Stimulated activated effector memory CD8-positive, alpha-beta T cell treated with anti-CD3 and anti-CD28 coated beads, Interleukin-12 subunit alpha, Interleukin-12 subunit beta, amount 100 ng/mL, for 72 hours (primary cell): ENCODE results near the gene MOAP1.
"Not testable (repeated sequence)": the region's sequence is repeated elsewhere in the genome, so short reads cannot be mapped to it uniquely, and the experiment has no call there.

Experiments used
- ATAC-seq: fragments of 150-1000 bp; cut with Tn5 transposase; 2 replicates; pipeline ENCODE4 v1.10.0; 2021
- DNase-seq, 2 donors: peaks; one replicate each; pipeline ENCODE4 v3.0.0; 2021 to 2022; ENCODE audit warnings: low spot score in 2 of 2
- H3K27ac Mint-ChIP-seq: one replicate; pipeline ENCODE4 v1.8.0; 2022; ENCODE audit warnings: mild to moderate bottlenecking, mixed read lengths
- H3K36me3 Mint-ChIP-seq: one replicate; pipeline ENCODE4 v1.8.0; 2022; ENCODE audit warnings: mild to moderate bottlenecking, mixed read lengths
- H3K4me1 Mint-ChIP-seq: one replicate; pipeline ENCODE4 v1.8.0; 2022; ENCODE audit warnings: mixed read lengths
- H3K4me3 Mint-ChIP-seq: one replicate; pipeline ENCODE4 v1.8.0; 2022; ENCODE audit warnings: mild to moderate bottlenecking, mixed read lengths
- H3K9me3 Mint-ChIP-seq: one replicate; pipeline ENCODE4 v1.8.0; 2022; ENCODE audit warnings: mixed read lengths

Gene MOAP1

DNA sequence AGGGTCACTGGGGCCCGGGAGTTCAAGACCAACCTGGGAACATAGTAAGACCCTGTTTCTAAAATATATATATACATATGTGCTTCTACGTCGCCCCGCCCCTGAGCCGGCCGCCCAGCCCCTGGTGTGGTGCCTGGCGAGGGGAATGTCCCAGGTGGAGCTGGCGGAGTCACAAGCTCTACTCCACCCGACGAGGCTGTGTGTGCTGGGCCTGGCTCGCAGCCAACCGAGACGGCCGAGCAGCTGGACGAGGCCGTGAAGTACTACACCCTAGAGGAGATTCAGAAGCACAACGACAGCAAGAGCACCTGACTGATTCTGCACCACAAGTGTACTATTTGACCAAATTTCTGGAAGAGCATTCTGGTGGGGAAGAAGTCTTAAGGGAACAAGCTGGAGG lies 46.8 kb downstream of the MOAP1 start:
- H3K27ac Mint-ChIP-seq = no peak overlapping the region
- no peaks in the 10 kb centered on the region for H3K9me3 Mint-ChIP-seq
- H3K4me3 Mint-ChIP-seq = no peak overlapping the region
- H3K36me3 Mint-ChIP-seq = no peaks in the 10 kb centered on the region
- peaks cover 6% of the 10 kb centered on the region for H3K4me1 Mint-ChIP-seq
- no peak for ATAC-seq
- DNase-seq = no peak

- DNase-seq, H3K36me3 Mint-ChIP-seq, H3K4me3 Mint-ChIP-seq, H3K4me1 Mint-ChIP-seq, H3K9me3 Mint-ChIP-seq, ATAC-seq, H3K27ac Mint-ChIP-seq: not testable (repeated sequence)
Measured at GRCh38 chr14:93136508-93136907, 48.2 kb downstream of the MOAP1 start.

DNA sequence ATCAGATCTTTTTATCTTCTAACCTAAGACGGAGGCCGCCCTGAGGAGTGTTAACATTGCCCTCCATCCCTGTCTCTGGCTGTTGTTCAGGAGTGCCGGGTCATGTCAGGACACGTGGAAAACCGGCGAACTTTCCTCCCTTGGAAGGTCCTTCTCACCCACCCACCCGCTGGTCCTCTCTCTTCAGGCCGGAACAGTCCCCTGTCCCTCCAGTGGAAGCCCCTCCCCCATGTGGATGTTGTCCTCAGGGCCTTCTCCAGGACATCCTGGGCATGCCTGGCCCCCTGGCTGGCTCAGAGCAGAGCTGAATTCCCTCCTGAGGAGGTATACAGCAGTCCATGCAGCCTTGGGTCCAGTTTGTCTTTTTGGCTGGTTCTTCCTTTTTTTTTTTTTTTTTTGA lies 48.7 kb downstream of the MOAP1 start:
- no peaks in the 10 kb centered on the region for H3K36me3 Mint-ChIP-seq
- H3K4me3 Mint-ChIP-seq = no peak overlapping the region
- no peak overlapping the region for H3K27ac Mint-ChIP-seq
- no peaks in the 10 kb centered on the region for H3K9me3 Mint-ChIP-seq
- peaks cover 6% of the 10 kb centered on the region for H3K4me1 Mint-ChIP-seq
- ATAC-seq (no peak), DNase-seq (no peak)

GRCh38 chr14:93135399-93135798 lies 49.3 kb downstream of the MOAP1 start:
- DNase-seq = no peak
- Mint-ChIP-seq H3K4me3 (no peak overlapping the region), H3K36me3 (no peaks in the 10 kb centered on the region), H3K9me3 (no peaks in the 10 kb centered on the region), H3K27ac (no peak overlapping the region), H3K4me1 (peaks cover 6% of the 10 kb centered on the region)
- ATAC-seq = no peak

- no peak overlapping the region for H3K4me3 Mint-ChIP-seq
- DNase-seq (no peak), ATAC-seq (no peak)
- no peaks in the 10 kb centered on the region for H3K36me3 Mint-ChIP-seq
- no peaks in the 10 kb centered on the region for H3K9me3 Mint-ChIP-seq
- H3K4me1 Mint-ChIP-seq = no peaks in the 10 kb centered on the region
- H3K27ac Mint-ChIP-seq = no peak overlapping the region
Measured at GRCh38 chr14:93133464-93133863, 51.2 kb downstream of the MOAP1 start.

GRCh38 chr14:93132472-93133065 lies 52.1 kb downstream of the MOAP1 start:
- Mint-ChIP-seq H3K36me3 (no peaks in the 10 kb centered on the region), H3K4me3 (no peak overlapping the region), H3K4me1 (no peaks in the 10 kb centered on the region), H3K27ac (no peak overlapping the region), H3K9me3 (no peaks in the 10 kb centered on the region)
- DNase-seq (no peak), ATAC-seq (peak; percentile 62)
